8988T (cell line): ENCODE data around the gene SLC8A1.

ENCODE experiments used
- DNase-seq: peaks from one replicate; pipeline ENCODE4 v3.0.0; 2011

Gene SLC8A1

DNA sequence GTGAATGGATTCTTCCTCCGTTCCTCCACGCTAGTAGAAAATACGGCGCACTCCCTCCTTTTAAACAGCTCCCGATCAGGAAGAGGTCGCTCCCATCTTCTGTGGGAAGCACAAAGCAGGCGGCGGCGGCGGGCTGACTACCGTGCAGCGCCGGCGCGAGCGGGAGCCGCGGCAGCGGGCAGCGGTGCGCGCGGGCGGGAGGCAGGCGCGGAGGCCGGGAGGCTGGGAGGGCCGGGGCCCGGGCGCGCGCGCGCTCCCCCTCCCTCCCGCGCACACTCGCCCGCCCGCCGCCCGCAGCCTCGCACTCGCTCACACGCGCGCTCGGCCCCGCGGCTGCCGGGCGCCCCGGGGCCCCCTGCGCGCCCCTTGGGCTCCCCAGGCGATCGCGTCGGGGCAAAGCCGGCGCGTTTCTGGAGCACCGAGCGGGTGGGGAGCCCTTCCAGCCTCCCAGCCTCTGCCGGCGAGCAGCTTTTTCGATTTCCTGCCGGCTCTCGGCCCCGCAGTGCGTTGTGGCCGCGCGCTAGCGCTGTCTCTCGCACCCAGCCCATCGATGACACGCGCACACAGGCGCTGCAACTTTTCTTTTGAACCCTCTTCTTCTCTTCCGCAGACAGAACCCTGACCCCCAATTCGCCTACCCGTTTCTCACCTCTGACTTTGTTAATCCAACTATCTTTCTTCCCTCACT, at the start of gene SLC8A1:
Gene SLC8A1 (minus strand): TSS at position 173 of the 688 bp plus-strand sequence.
- no peak for DNase-seq

DNA sequence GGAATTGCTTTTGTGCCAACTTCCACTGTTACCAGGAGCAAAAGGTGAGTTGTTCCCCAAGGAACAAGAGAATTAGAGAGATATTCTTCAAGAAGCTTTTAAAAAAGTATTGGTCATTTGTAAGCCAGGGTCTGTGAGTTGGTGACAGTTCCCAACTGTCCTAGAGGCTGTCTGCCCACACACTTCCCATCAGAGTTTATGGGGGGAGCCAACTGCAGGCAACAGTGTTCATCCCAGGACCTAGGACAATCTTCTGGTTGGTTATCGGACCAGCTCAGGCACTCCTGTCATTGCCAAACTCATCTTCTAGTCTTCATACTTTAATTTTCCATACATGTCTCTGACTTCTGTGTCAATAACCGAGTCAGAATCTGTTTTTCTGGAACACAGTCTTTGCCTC, 47.5 kb upstream of the SLC8A1 start:
- DNase-seq, result no peak

DNA sequence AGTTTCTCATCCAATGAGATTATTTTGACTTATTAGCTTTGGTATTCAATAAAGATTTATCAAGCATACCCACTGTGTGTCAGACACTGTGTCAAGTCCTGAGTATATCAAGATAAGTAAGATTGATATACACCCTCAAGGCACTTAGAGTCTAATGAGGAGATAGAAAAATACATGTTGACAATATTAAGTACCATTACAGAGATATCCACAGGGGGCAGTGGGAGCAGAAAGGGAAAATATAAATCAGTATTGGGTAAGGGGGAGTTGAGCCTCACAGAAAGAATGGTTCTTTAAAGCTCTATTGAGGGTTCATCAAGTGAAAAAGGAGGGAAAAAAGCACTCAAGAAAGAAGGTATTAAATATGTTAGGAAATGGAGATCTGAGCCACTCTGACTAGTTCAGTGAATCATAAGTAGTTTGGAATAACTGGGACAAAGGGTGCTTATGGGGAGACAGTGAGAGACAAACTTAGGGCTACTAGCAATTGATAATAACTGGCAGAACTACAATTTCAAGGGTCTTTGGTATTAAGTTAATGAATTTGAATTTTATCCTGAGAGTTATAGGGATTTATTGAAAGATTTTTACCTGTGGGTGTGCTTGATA, 45.5 kb upstream of the SLC8A1 start:
- DNase-seq, result no peak

DNA sequence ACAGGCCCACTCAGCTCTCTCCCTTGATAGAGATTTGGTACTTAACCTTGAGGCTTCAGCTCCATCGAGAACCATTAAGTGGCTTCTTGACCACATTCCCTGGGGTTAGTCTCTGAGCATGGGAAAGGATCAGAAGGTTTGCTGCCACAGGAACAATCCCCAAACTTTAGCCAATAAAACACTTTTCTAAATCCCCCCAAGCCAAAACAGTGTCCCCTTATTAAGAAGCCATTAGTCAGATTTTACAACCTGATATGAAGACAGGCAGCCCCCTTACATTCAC, 37.7 kb upstream of the SLC8A1 start:
- DNase-seq, result no peak

DNA sequence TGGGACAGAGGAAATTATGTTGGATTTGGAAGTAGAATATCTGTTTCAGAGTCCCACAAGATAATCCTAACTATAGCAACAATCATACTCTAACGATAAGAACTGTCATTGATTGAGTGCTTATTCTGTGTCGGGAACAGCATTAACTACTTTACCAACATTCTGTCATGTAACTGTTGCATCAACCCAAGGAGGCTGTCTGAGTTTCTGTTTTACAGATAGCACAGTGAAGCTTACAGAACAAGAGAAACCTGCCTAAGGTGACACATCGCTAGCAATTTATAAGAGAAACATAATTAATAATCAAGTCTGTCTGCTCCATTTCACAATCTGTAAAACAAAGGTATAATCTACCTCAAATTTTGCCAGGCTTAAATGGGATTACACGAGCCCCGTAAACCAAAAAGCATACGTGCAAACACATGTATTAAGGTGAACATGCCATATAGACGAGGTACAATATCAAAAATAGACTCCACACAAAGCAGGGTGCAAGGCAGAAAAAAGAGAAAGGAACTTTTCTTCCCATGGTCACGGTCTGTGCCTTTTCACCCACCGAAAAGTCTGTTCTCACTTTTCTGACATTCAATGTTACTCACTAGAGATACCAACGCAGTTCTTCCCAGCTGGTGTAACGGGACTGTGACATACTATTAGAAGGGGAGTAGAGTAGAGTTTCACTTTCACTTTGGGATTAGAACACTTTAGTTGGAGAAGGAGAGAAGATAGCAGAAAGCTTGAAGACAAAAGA, 37.2 kb upstream of the SLC8A1 start:
- no peak for DNase-seq

DNA sequence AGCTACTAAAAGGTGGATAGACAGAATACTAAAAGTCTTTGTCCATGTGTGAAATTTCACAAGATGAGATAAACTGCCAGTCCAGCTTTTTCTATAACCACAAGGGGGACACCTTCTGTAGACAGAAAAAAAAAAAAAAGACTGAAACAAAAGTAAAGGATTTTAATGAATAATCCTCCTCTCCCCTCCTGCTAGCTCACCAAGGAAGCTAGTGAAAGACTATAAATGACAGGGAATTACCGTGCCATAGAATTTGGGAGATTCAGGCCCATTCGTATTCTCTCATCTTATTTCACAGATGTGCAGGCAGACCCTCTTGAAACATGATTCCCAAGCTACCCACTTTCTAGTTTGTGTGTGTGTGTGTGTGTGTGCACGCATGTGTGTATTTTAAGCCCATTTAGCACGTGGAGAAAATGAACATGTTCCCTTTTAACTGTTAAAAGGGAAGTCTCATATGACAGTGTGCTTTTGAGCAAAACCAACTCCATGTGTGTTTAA, 36.3 kb upstream of the SLC8A1 start:
- no peak for DNase-seq

DNA sequence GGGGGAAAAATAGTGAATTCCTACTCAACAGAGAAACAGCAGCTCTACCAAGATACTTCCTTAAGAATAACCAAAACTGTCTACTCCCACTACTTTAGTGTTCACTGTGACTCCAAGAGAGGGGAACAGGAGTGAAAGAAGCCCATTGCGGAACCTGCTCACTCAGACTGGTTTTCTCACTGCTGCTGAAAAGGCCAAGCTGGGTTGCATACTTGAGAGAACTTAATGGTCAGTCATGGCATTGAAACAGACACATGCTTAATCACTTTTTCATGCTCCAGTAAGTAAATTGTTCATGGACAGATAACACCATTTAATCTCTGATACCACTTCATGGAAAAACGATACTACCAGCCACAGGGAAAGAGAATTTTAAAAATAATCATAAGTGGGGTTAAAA, 35.7 kb upstream of the SLC8A1 start:
- no peak for DNase-seq

DNA sequence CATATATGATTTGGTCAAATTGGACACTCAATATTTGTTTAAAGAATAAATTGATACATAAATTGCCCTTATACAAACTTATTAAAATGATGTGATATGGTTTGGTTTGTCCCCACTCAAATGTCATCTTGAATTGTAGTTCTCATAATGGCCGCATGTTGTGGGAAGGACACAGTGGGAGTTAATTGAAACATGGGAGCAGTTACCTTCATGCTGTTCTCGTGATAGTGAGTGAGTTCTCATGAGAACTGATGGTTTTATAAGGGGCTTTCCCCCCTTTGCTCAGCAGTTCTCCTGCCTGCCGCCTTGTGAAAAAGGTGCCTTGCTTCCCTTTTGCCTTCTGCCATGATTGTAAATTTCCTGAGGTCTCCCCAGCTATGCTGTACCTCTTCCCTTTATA, 34.0 kb upstream of the SLC8A1 start:
- no peak for DNase-seq

DNA sequence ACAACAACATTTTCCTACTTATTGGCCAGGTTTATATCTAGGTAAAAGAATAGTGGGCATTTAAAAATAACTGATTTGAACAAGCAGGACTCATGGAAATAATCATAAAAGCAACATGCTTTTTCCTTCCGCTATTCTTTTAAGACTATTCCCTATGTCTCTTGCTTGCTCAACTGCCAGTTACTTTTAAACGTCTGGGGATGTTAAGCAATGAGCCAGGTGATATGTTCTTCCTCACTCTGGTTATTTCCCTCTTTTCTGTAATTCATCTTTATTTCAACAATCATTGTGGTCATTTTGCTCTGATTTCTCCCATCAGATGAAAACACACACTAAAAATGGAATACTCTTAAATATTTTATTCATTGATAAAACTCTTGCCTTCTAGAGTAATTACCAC, 33.4 kb upstream of the SLC8A1 start:
- no peak for DNase-seq

DNA sequence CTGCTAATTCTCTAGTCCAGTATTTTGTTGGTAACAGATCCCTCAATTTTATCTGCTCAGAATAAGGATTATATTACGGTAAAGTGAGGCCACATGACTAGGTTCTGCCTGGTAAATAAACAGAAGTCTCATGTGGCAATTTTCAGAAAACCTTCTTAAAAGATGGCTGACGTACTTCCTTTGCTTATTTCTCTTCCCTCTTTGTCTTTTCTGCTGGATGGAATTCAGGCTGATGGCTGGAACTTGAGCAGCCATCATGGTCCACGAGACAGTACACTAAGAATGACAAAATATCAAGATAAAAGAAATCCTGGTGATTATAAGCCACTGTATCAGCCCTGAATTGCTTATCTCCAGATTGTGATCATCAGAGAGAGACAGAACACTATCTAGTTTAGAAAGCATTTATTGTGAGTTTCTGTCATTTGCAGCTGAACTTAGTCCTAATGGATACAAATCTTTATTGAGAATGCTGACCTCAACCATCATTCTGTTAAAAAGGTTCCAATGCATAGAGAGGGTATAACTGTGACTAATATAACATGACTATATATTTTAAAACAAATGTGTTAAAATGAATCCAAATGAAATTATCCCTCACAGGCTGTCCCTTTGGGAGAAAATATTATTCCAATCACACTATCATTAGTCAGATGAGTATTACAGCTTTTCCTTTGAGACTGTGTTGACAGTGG, 31.8 kb upstream of the SLC8A1 start:
- no peak for DNase-seq

DNA sequence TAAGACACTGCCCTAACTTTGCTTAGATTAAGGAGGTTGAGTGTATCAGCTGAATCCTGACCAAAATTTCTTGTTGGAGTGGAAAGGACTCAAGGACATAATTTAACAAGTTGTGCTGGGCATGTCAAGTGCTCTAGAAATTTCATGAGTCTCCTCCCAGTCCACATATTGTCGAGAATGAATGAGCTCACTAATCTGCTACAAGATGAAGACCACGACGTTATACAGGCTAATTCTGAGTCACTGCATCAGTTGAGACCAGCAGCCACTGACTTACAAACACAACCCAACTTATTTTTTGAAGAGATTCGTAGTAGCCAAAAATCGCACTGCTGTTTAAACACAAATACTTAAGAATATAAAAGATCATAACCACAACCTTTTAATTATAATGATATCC, 28.7 kb upstream of the SLC8A1 start:
- no peak for DNase-seq

DNA sequence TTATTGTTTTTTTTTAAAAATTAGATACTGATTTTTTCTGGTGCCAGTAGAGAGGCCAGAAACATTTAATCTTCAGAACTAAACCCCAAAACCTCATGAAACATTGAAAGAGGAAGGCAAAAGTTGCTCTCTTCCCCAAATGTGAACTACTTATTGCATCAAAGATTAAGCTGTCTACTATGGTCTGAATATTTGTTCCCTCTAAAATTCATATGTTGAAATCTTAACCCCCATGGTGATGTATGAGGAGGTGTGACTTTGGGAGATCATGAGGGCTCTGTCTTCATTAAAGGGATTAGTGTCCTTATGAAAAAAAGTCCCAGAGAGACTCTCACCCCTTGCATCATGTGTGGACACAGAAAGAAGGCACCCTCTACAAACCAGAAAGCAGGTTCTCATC, 28.2 kb upstream of the SLC8A1 start:
- no peak for DNase-seq

DNA sequence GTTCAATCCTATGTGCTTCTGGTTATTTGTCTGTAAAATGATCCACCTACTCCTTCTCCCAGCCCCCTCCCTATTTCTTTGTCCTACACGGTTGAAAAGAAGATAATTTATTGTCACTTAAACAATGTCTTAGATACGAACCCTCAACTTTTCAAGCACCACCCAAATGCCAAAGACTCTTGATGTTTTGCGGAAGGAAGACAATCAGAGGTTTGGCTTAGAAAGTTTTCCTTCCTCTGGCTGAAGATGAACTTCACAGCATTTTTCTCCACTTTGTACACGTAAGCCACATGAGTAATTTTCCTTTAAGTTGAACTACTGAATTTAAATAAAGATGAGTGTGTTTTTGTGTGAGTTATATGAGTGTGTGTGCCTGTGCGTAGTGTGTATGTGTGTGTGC, 25.5 kb upstream of the SLC8A1 start:
- DNase-seq, result no peak

DNA sequence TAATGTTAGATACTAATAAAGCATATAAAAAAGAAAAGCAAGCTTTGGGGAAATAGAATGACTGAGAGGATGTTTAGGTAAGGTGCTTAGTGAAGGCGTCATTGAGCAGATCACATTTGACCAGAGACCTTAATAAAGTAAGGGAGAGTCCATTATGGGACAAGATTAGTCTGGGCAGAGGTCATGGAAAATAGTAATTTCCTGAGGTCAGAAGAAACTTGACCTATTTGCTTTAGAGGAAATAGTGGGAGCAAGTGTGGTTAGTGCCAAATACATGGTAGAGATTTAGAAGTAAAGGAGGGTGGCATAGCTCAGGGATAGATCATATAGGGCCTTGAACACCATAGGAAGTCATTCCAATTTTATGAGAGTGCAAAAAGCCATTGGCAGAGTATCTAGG, 24.5 kb upstream of the SLC8A1 start:
- no peak for DNase-seq

DNA sequence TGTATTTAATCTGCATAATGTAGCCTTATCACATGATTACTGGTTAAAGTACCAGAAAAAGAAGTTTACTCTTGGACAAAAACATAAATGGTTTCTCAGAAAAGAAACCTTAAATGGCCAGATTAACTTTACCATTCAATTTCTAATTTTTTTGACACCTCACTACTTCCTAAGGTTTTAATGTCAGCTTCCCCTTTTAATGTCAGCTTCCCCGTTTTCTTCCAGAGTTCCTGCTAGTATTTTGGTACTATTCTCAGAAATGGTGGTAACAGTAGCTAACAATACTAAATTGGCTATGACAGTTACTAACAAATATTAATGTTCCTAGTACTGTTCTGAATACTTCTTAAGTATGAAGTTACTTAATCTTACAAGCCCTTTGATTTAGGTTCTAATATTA, 22.4 kb upstream of the SLC8A1 start:
- no peak for DNase-seq

DNA sequence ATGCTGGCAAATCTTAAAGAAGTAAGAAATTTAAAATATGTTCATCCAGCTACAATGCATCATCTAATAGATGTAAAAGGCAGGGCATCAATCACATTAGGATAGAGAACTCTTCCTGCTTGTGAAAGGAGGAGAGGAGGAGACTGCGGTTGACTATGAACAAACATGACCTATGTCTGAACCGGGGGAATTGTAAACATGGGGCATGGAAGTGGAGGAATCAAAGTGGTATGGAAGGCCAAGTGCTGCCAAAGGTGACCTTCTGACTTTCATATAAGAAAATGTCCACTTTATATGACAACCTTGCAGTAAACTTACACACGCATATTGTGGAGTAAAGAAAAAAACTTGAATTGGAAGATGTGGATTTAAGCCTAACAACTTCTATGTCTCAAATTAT, 20.0 kb upstream of the SLC8A1 start:
- DNase-seq, result no peak

DNA sequence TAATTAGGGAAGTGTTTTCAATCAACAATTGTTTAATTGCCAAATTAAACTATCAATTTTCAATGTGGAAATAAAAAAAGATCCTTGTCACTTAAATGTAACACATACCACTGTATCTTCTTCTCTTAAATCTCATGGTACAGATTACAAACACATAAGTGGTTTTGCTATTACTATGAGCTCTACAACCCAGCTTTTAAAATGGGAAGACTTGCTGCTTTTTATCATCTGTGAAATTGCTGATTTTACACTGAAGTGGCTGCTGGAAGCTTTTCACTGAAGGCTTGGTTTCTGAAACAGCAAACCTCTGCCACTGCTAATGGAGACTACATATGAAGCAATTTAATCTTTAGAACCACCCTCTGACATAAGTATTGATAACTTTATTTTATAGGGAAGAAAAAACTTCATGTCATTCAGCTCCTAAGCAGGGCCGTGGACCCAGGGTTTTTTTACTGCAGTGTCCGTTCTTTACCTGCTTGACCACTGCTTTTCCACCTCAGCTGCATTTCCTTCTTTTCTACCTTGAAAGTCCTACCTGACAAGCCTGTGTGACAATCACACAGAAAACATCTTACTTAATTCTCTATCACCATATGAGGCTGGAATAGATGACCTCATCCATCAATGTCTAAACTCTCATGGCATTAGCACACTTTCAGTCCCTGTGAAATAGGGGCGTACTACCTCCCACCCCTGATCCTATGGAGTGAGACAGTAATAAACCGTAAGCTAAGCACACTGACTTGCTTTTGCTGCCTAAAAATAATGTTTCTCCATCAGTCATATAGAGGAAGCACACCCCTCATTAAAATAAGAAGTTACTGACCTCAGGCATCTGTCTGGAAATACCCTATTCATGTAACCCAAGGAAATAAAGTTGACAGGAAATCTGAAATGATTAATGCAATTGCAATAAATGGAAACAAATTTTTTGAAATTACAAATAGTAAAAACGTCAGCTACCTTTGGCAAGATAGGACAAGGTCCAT, 19.2 kb upstream of the SLC8A1 start:
- DNase-seq, result no peak

DNA sequence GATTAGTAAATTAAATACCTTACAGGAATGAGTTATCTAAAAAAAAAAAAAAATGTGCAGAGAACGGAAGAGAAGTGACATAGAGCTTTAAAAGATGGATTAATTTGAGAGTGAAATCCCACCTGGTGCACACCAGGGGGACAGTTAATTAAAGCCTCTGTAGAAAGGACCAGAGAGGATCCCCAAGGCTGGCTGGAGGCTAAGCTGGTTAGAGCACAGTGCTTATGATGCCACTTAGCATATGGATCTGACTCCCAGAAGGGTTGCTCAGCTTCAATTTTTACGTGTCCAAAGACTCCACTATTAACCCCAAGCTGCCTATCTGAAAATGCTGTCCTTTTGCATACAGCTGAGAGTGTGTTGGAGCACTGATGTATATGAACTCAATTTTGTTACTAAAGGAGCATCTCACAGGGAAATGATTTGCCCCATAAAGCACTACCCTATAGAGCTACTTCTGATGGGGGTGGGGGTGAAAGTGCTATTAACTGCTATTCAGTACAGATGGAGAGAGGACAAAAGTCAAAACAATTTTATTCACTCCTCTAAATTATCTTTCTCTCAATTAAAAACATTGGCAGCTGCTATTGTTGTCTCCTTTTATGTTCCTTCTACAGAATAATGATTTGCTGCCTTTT, 15.2 kb upstream of the SLC8A1 start:
- no peak for DNase-seq

DNA sequence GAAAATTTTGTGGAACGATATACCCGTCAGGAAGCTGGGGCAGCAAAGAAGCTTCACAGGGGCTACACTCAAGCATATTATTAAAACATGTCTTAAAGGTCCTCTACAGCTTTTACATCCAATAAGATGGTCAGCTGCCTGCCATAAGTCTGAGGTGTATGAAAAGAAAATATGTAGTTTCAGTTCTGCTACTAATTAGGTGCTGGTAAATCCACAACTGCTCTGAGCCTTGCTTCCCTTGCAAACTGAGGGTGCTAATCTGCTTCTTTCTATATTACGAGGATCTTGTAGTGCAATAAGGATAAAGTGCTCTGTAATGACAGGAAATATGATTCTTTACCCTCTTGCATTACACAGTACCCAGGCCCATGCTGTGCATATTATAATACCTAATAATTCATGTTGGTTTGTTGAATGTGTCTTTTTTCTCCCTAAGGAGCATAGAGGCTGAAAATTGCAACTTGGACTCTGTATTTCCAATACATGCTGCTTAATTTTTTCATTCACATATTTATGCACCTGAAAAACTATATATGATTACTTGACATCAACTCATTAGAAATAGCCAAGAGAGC, 14.5 kb upstream of the SLC8A1 start:
- no peak for DNase-seq

DNA sequence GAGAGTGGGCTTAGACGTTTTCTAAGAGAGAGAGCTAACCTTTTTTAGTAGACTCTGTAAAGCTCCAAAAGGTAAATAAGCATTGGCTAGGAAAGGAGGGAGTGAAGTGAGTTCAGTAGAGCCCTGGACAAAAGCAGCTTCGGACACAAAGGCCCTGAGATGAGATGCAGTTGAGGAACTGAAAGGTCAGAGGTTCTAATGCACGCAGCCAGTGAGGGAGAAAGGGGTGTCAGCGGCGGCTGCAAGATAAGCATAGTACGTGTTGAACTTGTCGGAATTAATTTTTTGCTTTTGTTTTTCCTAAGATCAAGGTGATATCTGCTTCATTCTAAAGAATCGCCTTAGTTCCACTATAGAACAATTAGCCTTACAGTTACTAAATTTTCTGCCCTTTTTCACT, 11.2 kb upstream of the SLC8A1 start:
- DNase-seq, result no peak

DNA sequence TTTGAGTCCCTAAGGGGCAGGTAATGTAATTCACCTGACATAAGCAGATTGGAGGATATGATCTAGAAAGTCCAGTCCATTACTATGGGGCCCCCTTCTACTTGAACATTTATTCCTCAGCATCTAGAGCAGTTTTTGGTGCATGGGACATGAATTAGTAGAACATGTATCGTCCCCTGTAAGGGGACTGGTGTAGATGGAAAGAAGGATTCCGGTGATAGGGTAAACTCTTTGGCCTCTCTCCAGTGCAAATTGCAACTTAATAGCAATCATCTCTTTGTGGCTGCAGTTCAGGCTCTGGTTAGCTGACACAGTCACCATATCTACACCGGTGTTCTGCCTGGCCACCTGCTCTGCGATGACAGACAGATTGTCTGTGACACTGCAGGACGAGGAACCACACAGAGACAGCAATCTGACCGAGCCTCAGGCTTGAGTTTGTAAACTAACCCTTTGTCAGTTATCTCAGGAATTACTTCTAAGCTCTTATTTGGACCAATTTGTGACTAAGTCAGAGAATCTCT, 6.4 kb upstream of the SLC8A1 start:
- no peak for DNase-seq
